CD4-positive, alpha-beta T cell treated with Interleukin-2 at 100 ng/mL for 4 hours (primary cell): ENCODE measurements around the gene TTLL10.
"Not testable (repeated sequence)": the region's sequence is repeated elsewhere in the genome, so short reads cannot be mapped to it uniquely, and the experiment has no call there.

Source experiments
- DNase-seq: peaks from one replicate; pipeline ENCODE4 v3.0.0-alpha.2; 2020; ENCODE audit warnings: low spot score

TTLL10 gene

GRCh38 chr1:1173061-1173792 is 453 bp upstream of the TTLL10 start:
- no peak for DNase-seq

GRCh38 chr1:1175221-1176062 is 1.8 kb downstream of the TTLL10 start:
- DNase-seq: no peak

GRCh38 chr1:1176063-1176761 is 2.5 kb downstream of the TTLL10 start:
- DNase-seq: not testable (repeated sequence)

- no peak for DNase-seq
Measured at GRCh38 chr1:1176931-1177330, 3.3 kb downstream of the TTLL10 start.

GRCh38 chr1:1177452-1178206 is 3.9 kb downstream of the TTLL10 start:
- DNase-seq: no peak

- no peak for DNase-seq
Measured at GRCh38 chr1:1178794-1179331, 5.2 kb downstream of the TTLL10 start.

- no peak for DNase-seq
Measured at GRCh38 chr1:1179346-1179982, 5.8 kb downstream of the TTLL10 start.

- DNase-seq: no peak
Measured at GRCh38 chr1:1179983-1180861, 6.5 kb downstream of the TTLL10 start.

- no peak for DNase-seq
Measured at GRCh38 chr1:1181129-1181937, 7.7 kb downstream of the TTLL10 start.

- DNase-seq: no peak
Measured at GRCh38 chr1:1181938-1182410, 8.3 kb downstream of the TTLL10 start.

GRCh38 chr1:1182491-1183220 is 9.0 kb downstream of the TTLL10 start:
- no peak for DNase-seq

- no peak for DNase-seq
Measured at GRCh38 chr1:1183221-1183747, 9.6 kb downstream of the TTLL10 start.

- DNase-seq: no peak
Measured at GRCh38 chr1:1183833-1184775, 10.4 kb downstream of the TTLL10 start.

- no peak for DNase-seq
Measured at GRCh38 chr1:1185101-1185765, 11.6 kb downstream of the TTLL10 start.

- DNase-seq: no peak
Measured at GRCh38 chr1:1187938-1188337, 14.3 kb downstream of the TTLL10 start.

- no peak for DNase-seq
Measured at GRCh38 chr1:1189111-1189510, 15.4 kb downstream of the TTLL10 start.

GRCh38 chr1:1191734-1192133 is 18.1 kb downstream of the TTLL10 start:
- DNase-seq: no peak
